ENCODE measurements around the gene GLTPD2.

The GLTPD2 gene

DNA sequence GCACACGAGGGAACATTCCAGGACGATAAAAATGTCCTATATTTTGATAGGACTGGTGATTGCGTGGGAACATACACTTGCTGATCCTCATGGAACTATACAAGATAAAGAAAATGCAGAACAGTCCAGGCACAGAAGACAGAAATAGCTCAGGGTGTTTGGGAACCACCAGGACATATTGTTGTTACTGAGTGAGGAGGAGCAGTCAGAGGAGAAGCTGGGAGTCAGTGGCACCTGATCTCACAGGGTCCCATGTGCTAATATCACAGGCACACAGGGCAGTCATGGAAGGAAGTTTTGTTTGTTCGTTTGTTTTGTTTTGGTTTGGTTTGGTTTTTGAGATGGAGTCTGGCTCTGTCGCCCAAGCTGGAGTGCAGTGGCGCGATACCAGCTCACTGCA, 23.9 kb downstream of the GLTPD2 start:
- Histone ChIP-seq H3K79me2 (ENCODE audit: insufficient read depth, low read length) (no peaks in the 10 kb centered on the region), H3K27me3 (ENCODE audit: low read length) (no peaks in the 10 kb centered on the region), H2AFZ (ENCODE audit: low read depth, low read length, severe bottlenecking) (no peak overlapping the region), H3K27ac (ENCODE audit: low read depth, low read length) (no peak overlapping the region), H3K9me2 (replicated peaks; ENCODE audit: insufficient read depth, low read length) (no peaks in the 10 kb centered on the region), H3K9me3 (ENCODE audit: insufficient read depth, low read length) (no peaks in the 10 kb centered on the region), H4K20me1 (ENCODE audit: low read depth, low read length) (no peaks in the 10 kb centered on the region), H3K9ac (ENCODE audit: low read length) (no peak overlapping the region), H3K4me3 (ENCODE audit: insufficient read depth, low read length, poor library complexity, severe bottlenecking) (no peak overlapping the region), H3F3A (ENCODE audit: insufficient read depth) (no peaks in the 10 kb centered on the region), H3K4me2 (ENCODE audit: low read depth, low read length, poor library complexity, severe bottlenecking) (no peak overlapping the region), H3K36me3 (ENCODE audit: low read length) (no peaks in the 10 kb centered on the region)
- TF ChIP-seq EZH2phosphoT487 (conservative IDR thresholded peaks at IDR 0.05; ENCODE audit: low read length): no peak
- TF ChIP-seq CTCF (IDR thresholded peaks at IDR 0.05; ENCODE audit: insufficient read depth, low read length, poor library complexity, severe bottlenecking): no peak

GRCh38 chr17:4815043-4815675, 26.4 kb downstream of the GLTPD2 start:
- Histone ChIP-seq H3K79me2 (ENCODE audit: insufficient read depth, low read length) (no peaks in the 10 kb centered on the region), H3F3A (ENCODE audit: insufficient read depth) (no peaks in the 10 kb centered on the region), H3K27me3 (ENCODE audit: low read length) (no peaks in the 10 kb centered on the region), H3K36me3 (ENCODE audit: low read length) (no peaks in the 10 kb centered on the region), H4K20me1 (ENCODE audit: low read depth, low read length) (no peaks in the 10 kb centered on the region), H3K27ac (ENCODE audit: low read depth, low read length) (no peak overlapping the region), H3K9me2 (replicated peaks; ENCODE audit: insufficient read depth, low read length) (no peaks in the 10 kb centered on the region), H3K4me2 (ENCODE audit: low read depth, low read length, poor library complexity, severe bottlenecking) (no peak overlapping the region), H3K9me3 (ENCODE audit: insufficient read depth, low read length) (no peaks in the 10 kb centered on the region), H2AFZ (ENCODE audit: low read depth, low read length, severe bottlenecking) (no peak overlapping the region), H3K4me3 (ENCODE audit: insufficient read depth, low read length, poor library complexity, severe bottlenecking) (no peak overlapping the region), H3K9ac (ENCODE audit: low read length) (no peak overlapping the region)
- TF ChIP-seq CTCF (IDR thresholded peaks at IDR 0.05; ENCODE audit: insufficient read depth, low read length, poor library complexity, severe bottlenecking) (no peak), EZH2phosphoT487 (conservative IDR thresholded peaks at IDR 0.05; ENCODE audit: low read length) (no peak)

- no peak overlapping the region for H3K4me2 ChIP-seq (ENCODE audit: low read depth, low read length, poor library complexity, severe bottlenecking)
- H3K27me3 ChIP-seq (ENCODE audit: low read length): no peaks in the 10 kb centered on the region
- no peak for TF ChIP-seq EZH2phosphoT487 (conservative IDR thresholded peaks at IDR 0.05; ENCODE audit: low read length)
- TF ChIP-seq CTCF (IDR thresholded peaks at IDR 0.05; ENCODE audit: insufficient read depth, low read length, poor library complexity, severe bottlenecking): no peak
- H3K27ac ChIP-seq (ENCODE audit: low read depth, low read length): no peak overlapping the region
- H2AFZ ChIP-seq (ENCODE audit: low read depth, low read length, severe bottlenecking): no peak overlapping the region
- no peak overlapping the region for H3K4me3 ChIP-seq (ENCODE audit: insufficient read depth, low read length, poor library complexity, severe bottlenecking)
- no peaks in the 10 kb centered on the region for H3K79me2 ChIP-seq (ENCODE audit: insufficient read depth, low read length)
- H3F3A ChIP-seq (ENCODE audit: insufficient read depth): no peaks in the 10 kb centered on the region
- no peaks in the 10 kb centered on the region for H3K9me2 ChIP-seq (replicated peaks; ENCODE audit: insufficient read depth, low read length)
- H3K36me3 ChIP-seq (ENCODE audit: low read length): no peaks in the 10 kb centered on the region
- H4K20me1 ChIP-seq (ENCODE audit: low read depth, low read length): no peaks in the 10 kb centered on the region
- H3K9me3 ChIP-seq (ENCODE audit: insufficient read depth, low read length): no peaks in the 10 kb centered on the region
- no peak overlapping the region for H3K9ac ChIP-seq (ENCODE audit: low read length)
Observed at GRCh38 chr17:4816826-4817225, 28.1 kb downstream of the GLTPD2 start.
